HG02943 (cell line): ENCODE data around the gene RAB3C.
"Not testable (repeated sequence)": the region's sequence is repeated elsewhere in the genome, so short reads cannot be mapped to it uniquely, and the experiment has no call there.

Experiments used
- ATAC-seq: cut with Tn5 transposase; IDR thresholded peaks from one replicate; pipeline ENCODE4 v1.9.1; 2021; ENCODE audit warnings: mild to moderate bottlenecking, low read depth, moderate library complexity; ENCODE audit not compliant: unreplicated experiment

Gene RAB3C

DNA sequence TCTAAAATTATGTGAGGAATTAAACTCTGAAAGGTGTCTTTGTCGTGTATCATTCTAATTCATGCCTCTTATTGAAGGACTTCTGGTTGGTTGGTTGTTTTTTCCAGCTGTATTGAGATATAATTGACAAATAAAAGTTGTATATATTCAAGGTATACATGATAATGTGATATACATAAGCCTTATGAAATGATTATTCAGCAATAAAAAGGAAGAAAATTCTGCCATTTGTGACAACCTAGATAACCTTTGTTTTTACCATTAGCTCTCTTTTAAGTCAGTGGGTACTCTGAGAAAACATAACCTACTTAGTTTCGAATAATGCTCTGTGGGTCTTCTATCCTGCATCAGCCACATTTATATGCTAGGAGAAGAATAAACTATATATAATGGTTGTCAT lies 89.6 kb downstream of the RAB3C start:
- no peak for ATAC-seq

- no peak for ATAC-seq
Measured at GRCh38 chr5:58674070-58674469, 91.2 kb downstream of the RAB3C start.

- no peak for ATAC-seq
Measured at GRCh38 chr5:58674711-58675110, 91.8 kb downstream of the RAB3C start.

GRCh38 chr5:58675341-58675740 lies 92.5 kb downstream of the RAB3C start:
- no peak for ATAC-seq

GRCh38 chr5:58677650-58678049 lies 94.8 kb downstream of the RAB3C start:
- no peak for ATAC-seq

GRCh38 chr5:58680503-58680902 lies 97.6 kb downstream of the RAB3C start:
- no peak for ATAC-seq

DNA sequence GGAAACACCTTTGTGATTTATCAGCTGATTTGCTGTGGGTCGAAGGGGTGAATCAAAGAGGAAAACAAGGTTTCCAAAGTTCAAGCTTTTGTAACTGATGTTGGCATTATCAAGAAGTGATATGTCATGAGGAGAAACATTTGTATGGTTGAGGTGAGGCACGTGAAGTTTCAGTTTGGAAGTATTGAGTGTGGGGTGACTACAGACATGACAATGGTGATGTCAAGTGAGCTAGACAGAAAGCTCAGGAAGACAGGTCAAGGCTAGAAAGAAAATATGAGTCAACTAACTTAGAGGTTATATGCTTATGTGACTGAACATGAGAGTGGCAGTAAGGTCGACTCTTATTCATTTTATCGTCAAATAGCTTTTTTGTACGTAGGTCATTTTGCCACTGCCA lies 99.1 kb downstream of the RAB3C start:
- ATAC-seq: no peak

DNA sequence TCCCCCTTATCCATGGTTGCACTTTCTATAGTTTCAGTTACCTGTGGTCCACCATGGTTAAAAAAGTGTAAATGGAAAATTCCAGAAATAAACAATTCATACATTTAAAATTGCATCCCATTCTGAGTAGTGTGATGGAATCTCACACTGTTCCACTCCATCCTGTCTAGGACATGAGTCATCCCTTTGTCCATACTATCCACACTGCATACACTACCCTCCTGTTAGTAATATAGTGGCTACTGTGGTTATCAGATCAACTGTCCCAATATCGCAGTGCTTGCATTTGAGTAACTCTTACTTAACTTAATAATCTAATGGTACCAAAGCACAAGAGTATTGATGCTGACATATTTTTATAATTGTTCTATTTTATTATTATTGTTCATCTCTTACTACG lies 100.7 kb downstream of the RAB3C start:
- ATAC-seq: no peak

- no peak for ATAC-seq
Measured at GRCh38 chr5:58687079-58687478, 104.2 kb downstream of the RAB3C start.

DNA sequence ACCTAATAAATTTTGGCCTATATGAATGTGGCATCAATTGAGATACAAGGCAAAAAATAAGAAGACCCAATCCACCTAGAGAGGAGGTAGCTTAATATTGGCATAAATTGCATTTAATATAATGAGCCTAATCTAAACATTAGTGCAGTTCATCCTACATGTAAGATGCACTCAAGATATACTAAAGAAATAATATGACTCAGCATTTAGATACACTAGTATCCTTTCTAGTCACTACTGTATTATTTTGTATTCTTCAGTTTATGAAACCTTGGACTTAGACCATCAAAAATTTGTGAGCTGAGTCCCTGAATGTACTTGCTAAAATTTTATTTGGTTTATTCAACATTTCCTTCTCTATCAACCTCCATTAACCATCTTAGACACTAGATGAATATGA lies 104.7 kb downstream of the RAB3C start:
- ATAC-seq: no peak

- not testable (repeated sequence) for ATAC-seq
Measured at GRCh38 chr5:58699088-58699761, 116.3 kb downstream of the RAB3C start.

DNA sequence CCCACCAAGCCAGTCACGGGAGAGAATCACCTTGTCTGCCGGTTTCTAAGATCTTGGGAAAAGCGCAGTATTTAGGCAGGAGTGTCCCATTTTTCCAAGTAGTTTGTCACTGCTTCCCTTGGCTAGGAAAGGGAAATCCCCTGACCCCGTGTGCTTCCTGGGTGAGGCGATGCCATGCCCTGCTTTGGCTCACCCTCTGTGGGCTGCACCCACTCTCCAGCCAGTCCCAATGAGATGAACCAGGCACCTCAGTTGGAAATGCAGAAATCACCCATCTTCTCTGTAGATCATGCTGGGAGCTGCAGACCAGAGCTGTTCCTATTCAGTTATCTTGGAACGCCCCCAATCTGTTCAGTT lies 116.9 kb downstream of the RAB3C start:
- ATAC-seq: no peak

DNA sequence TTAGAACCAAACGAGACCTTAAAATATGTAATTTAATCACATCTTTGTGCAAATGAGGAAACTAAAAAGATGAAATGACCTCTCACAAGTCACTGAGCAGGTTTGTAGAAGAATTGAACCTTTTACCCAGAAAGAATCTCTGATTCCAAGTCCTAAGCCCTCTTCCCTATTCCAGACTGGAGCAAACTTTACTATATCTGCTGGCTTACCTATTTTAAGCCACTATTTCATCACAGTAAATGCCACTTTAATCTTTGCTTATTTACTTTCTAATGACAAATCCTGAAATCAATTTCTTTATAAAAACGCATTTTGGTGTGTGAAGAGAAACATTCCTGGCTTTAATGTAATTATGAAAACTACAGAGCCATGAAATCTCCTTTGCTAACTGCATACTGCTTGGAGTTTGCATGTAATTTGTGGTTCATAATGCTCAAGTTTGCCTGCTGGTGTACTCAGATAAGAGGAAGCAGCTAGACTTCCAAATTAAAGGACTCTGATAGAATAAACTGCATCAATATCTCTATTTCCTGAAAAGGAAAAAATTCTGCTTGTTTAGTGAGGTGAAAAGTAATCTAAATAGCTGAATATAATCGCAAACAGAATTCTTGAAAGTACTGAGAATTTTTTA lies 121.2 kb downstream of the RAB3C start:
- ATAC-seq: no peak

- no peak for ATAC-seq
Measured at GRCh38 chr5:58706736-58707135, 123.9 kb downstream of the RAB3C start.

GRCh38 chr5:58708456-58708855 lies 125.6 kb downstream of the RAB3C start:
- no peak for ATAC-seq

- ATAC-seq: not testable (repeated sequence)
Measured at GRCh38 chr5:58710425-58710824, 127.5 kb downstream of the RAB3C start.

GRCh38 chr5:58710871-58711270 lies 128.0 kb downstream of the RAB3C start:
- no peak for ATAC-seq

DNA sequence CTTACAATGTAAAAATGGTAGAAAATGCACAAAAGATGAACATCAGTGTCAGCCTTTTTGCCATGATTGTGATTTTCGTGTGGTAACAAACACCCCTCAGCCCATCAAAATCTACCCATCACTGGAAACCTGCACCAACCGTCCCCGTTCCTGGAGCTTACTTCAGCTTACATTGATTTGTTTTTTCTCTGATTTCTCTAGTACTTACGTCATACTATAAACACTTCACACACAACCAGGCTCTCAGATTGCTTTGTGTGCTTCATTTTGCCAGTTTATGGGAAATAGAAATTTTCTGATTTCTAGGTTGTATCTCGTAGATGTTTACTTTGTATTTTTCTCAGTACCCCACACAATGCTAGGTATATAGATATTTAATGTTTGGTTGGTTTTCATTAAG lies 129.1 kb downstream of the RAB3C start:
- ATAC-seq: no peak

GRCh38 chr5:58714046-58714445 lies 131.2 kb downstream of the RAB3C start:
- no peak for ATAC-seq

DNA sequence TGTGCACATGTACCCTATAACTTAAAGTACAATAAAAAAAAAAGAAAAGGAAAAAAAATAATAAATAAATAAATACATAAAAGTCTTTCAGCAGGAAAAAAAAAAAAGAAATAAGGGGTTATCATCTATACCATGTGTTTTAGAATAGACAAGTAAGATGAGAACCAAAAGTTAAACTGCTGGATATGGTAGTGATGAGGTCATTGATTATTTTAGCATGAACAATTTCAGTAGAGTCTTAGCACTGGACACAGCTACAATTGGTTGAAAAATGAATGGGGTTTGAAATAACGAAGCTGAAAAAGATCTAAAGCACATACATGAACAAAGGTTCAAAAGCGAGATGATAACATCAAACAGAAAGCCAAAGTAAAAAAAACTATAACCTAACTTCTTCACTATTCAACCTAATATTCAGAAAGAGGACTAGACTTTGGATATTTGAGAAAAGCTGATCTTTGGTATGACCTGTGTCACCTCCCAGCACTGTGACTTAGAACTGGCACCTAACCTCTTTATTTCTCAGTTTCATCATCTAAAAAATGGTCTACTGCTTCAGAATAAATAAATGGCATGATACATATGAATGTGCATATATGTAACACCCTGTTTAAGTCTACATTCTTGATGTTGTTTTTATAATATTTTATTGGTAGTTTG lies 133.3 kb downstream of the RAB3C start:
- ATAC-seq: no peak

DNA sequence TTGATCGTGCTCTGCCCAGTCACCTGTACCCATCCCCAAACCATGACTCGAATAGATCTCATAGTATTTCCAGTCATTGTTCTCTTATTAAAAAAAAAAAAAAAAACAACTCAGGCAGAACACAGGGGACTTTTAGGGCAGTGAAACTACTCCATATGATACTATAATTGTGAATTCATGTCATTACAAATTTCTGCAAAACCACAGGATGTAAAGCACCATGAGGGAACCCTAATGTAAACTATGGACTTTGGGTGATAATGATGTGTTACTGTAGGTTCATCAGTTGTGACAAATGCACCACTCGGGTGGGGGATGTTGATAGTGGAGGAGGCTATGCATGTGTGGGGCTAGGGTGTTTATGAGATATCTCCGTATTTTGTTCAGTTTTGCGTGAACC lies 133.8 kb downstream of the RAB3C start:
- ATAC-seq: no peak
